HepG2 (cell line): Measurements from ENCODE around the gene WDR93. TPM values are rescaled to one million over a fixed set of nuclear protein-coding genes. Genes with fewer than 3 reads are reported as not detected.

ENCODE experiments used
- AHDC1 ChIP-seq: sonication (generic); formaldehyde crosslinking; IDR thresholded peaks from 2 replicates; pipeline ENCODE4 v1.5.1; 2020; ENCODE audit warnings: mild to moderate bottlenecking, missing genetic modification reagents, borderline replicate concordance
- ATF7-NPFF ChIP-seq: sonication (generic); formaldehyde crosslinking; IDR thresholded peaks from 2 replicates; pipeline ENCODE4 v1.8.1; 2023; ENCODE audit warnings: mild to moderate bottlenecking, low read depth, missing genetic modification reagents, moderate library complexity
- CHCHD3 ChIP-seq: sonication (generic); formaldehyde crosslinking; IDR thresholded peaks from 2 replicates; pipeline ENCODE4 v1.8.0; 2022; ENCODE audit warnings: mild to moderate bottlenecking, missing genetic modification reagents, moderate library complexity
- CHD2 ChIP-seq: IDR thresholded peaks from 2 replicates; pipeline ENCODE4 v1.6.1; 2011; ENCODE audit warnings: low read depth, low read length, improper control_type of control experiment
- CHD4 ChIP-seq: fragments of 200-600 bp; sonication (generic); IDR thresholded peaks from 2 replicates; pipeline ENCODE4 v1.7.0; 2017; ENCODE audit warnings: mild to moderate bottlenecking, low read length, borderline replicate concordance
- FUBP1 ChIP-seq: sonication (generic); formaldehyde crosslinking; IDR thresholded peaks from 2 replicates; pipeline ENCODE4 v1.5.1; 2020; ENCODE audit warnings: missing genetic modification reagents, mild to moderate bottlenecking, borderline replicate concordance
- NR3C1 ChIP-seq: sonication (generic); formaldehyde crosslinking; IDR thresholded peaks from 2 replicates; pipeline ENCODE4 v1.4.0; 2020; ENCODE audit warnings: missing genetic modification reagents
- TERF1 ChIP-seq: sonication (generic); formaldehyde crosslinking; IDR thresholded peaks from 2 replicates; pipeline ENCODE4 v1.8.0; 2022; ENCODE audit warnings: mild to moderate bottlenecking, missing genetic modification reagents, moderate library complexity
- TGIF2 ChIP-seq: IDR thresholded peaks from 2 replicates; pipeline ENCODE4 v1.6.1; 2016; ENCODE audit warnings: control low read depth, missing compliant biosample characterization
- ZNF142 ChIP-seq: sonication (generic); formaldehyde crosslinking; IDR thresholded peaks from 2 replicates; pipeline ENCODE4 v1.4.0; 2020; ENCODE audit warnings: missing genetic modification reagents
- ZNF414 ChIP-seq: sonication (generic); formaldehyde crosslinking; IDR thresholded peaks from 2 replicates; pipeline ENCODE4 v1.5.0; 2020; ENCODE audit warnings: missing genetic modification reagents
- ZNF549 ChIP-seq: sonication (generic); formaldehyde crosslinking; IDR thresholded peaks from 2 replicates; pipeline ENCODE4 v1.5.0; 2020; ENCODE audit warnings: missing genetic modification reagents
- polyA plus RNA-seq, 8 experiments: library from polyadenylated mRNA; depleted of rRNA in 3 of 8; stranded (reverse) in 7 of 8; unstranded in 1 of 8; fragments of >200 nt; fragmentation: Illumina TruSeq in 4 of 8; extraction: Trizol in 4 of 8; gene quantifications; 2 replicates each; pipeline versions ENCODE4 v1.2.1 to v1.2.3, GENCODE V29; 2011 to 2016; ENCODE audit warnings: low read depth in 4 of 8, missing spikeins in 1 of 8, mixed read lengths in 1 of 8; ENCODE audit not compliant: insufficient read depth in 1 of 8
- total RNA-seq, 5 experiments: library from RNA; depleted of rRNA; stranded (reverse); fragments of >200 nt; fragmentation: Illumina TruSeq; extraction: Trizol; gene quantifications; 2 replicates each; pipeline ENCODE4 v1.2.3, GENCODE V29; 2016; ENCODE audit warnings: low read depth in 1 of 5

Gene WDR93
- total and polyA plus RNA-seq, 2 of the 13 experiments (the other 11 are each of a cell fraction or from before 2014, with no cell fraction given): 0.07 TPM; not detected in 1

- 0 out of 2 replicates have a peak, but pooled peaks have one; percentile 65 for TF ChIP-seq ATF7-NPFF
- no peak for TF ChIP-seq FUBP1 (CRISPR knock-in tag)
- no peak for TF ChIP-seq CHCHD3 (CRISPR knock-in tag)
- no peak for TF ChIP-seq AHDC1 (CRISPR knock-in tag)
- no peak for TF ChIP-seq CHD2
- no peak for TF ChIP-seq ZNF549 (CRISPR knock-in tag)
- TF ChIP-seq TERF1 (CRISPR knock-in tag): no peak
- peak; percentile 54 for TF ChIP-seq TGIF2 (CRISPR knock-in tag)
- TF ChIP-seq ZNF142: no peak
- no peak for TF ChIP-seq ZNF414
- no peak for TF ChIP-seq NR3C1 (CRISPR knock-in tag)
- TF ChIP-seq CHD4: no peak
These were observed at the start of gene WDR93, which contains the start of gene PEX11A (continued) for GRCh38 chr15:89690276-89691218.
